Limb (tissue), 2 donors: ENCODE data around the gene GABPB2.
"Not testable (repeated sequence)": the region's sequence is repeated elsewhere in the genome, so short reads cannot be mapped to it uniquely, and the experiment has no call there.

Experiments
- DNase-seq, 2 donors: peaks; one replicate each; pipeline ENCODE4 v3.0.0-alpha.2; 2016; ENCODE audit errors: extremely low spot score in 2 of 2

GABPB2 gene

DNA sequence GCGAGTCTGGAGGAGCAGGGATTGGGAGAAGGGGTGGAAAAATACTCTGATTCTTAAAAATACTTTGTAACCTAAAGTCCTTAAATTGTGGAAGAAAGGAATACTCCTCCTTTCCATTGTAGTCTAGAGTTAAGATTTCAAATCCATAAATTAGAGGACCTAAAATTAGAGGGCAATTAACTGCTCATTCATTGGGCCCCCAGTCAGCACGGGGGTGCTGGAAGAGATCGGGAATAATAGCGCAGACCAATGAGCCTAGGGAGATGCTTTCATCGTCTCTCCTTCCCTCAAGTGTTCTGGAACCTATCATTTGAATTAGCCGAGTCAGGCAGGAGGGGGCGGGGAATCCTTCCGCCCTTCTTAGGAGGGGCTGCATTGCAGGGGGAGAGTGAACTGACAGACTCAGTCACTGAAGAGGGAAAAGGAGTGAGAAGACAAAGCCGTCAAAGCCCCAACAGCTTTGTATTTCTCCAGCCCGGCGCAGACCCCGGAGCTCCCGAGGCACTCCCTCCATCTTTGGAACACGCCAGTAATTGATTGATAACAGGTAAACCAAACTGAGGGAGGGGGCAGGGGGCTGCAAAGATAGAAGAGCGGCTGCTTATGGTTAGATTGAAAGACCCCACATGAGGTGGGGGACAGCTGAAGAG lies 10.4 kb upstream of the GABPB2 start, which contains the start of gene MLLT11:
MLLT11 (plus strand) TSS at position 391 of the 650 bp plus-strand sequence. CDS start 6,828 bp downstream, outside the sequence.
- DNase-seq, result peak; percentile 76 to 88

DNA sequence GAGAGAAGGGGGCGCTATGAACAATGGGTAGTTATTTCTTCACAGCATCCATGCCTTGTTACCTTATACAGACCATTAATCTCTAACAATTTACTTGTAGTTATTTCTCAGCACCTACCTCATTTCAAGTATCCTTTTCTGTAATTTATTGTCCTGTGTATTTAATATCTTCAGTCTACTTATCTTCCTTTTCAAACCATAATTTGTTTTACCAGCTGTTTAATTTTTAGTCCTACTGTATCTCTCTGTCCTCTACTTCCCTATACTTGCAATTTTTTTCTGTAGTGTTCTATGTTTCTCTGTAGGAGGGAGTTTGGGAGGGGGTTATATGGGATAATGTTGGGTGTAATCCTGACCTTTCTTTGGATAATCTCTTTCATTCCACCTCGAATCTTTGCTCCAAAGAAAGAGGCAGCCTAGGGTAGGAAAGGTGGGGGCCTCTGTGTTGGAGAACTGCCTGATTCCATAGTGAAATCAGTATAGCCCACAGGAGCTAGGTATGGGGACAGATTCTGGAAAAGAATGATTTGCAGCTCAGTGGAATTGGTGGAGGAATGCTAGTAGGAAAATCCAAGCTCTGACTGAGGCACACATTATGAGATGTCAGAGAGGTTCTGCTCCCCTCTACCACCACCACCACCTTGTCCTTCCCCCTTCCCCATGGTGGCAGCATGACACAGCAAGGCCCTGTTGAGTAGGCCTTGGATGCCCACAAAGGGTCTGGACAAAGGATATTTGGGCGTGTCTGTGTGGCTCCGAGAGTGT lies 9.7 kb upstream of the GABPB2 start:
- peak in 1 of 2 donors; percentile 54 for DNase-seq

DNA sequence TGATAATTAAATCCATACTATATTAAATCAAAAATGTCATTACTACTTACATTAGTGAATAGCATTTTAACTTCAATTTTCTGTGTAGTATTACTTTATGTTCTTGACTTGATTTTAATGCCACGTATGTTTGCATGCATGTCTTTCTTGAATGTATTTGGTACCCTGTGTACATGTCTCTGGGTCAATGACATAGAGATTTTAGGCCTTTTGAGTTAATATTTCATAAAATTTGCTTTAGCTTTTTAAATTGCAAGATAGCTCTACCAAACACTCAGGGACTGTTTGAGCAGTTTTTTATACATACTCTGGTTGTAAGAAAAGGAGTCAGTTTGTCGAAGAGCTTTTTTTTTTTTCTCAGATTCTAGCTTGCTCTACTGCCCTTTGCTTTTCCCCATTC lies 8.9 kb upstream of the GABPB2 start:
- DNase-seq, result no peak

DNA sequence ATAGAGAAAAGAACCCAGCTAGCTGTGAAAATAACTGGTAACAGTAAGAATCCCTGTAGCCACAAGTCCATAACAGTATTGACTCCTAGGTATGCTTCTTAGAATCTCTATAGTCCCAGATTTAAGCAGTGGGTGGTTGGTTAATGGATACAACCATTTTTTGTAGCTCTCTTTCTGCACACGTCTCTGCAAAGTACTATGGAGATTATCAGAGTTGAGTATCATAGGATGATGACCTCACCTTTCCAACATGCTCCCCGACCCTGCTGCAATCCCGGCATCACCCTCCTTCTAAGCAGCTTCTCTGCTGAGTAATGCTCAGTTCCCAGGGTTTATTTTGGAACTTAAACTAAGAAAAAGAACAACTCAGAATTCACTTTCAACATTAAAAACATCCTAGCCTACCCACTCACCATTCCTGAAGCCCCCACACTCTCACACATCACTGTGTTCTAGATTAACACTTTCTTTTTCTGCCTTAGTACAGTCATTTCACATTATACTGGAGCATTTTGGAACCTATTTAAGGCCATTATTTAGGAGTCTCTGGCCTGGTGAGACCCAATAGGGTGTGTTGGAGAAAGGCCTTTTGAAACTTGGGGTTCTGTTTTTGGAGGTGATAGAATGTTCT lies 7.7 kb upstream of the GABPB2 start:
- DNase-seq, result no peak

DNA sequence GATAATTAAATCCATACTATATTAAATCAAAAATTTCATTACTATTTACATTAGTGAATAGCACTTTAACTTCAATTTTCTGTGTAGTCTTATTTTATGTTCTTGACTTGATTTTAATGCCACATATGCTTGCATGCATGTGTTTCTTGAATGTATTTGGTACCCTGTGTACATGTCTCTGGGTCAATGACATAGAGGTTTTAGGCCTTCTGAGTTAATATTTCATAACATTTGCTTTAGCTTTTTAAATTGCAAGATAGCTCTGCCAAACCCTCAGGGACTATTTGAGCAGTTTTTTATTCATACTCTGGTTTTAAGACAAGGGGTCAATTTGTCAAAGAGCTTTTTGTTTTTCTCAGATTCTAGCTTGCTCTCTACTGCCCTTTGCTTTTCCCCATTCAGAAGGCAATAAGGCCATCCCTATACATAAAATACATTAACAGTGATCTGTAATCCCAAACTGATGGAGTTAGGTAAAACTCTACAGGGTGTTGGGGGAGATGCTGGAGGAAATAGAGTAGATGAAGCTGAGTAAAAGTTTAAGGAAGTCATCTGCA lies 5.4 kb upstream of the GABPB2 start:
- DNase-seq, result no peak

DNA sequence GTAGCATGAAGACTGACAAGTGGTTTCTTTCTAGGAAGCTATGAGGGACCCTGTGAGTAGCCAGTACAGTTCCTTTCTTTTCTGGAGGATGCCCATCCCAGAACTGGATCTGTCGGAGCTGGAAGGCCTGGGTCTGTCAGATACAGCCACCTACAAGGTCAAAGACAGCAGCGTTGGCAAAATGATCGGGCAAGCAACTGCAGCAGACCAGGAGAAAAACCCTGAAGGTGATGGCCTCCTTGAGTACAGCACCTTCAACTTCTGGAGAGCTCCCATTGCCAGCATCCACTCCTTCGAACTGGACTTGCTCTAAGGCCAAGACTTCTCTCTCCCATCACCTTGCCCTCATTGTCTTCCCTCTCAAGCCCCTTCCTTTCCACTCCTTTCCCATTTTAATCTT lies 3.4 kb upstream of the GABPB2 start:
- no peak for DNase-seq

DNA sequence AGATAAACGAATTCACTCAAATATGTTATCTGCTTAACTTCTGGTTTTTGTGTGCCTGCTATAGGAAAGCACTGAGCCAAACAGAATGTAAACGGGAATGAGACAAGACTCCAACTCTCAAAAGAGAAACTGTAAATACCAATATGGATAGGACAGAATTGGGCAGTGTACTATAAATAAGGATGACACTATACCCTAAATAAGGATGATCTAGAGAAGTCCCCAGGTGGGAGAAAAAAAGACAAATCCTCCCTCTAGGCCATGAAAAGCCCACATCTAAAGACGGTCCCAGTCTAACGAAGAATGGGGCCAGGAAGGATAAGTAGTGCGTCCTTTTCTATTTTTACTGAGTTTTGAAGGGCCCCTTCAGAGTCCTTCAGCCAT lies 1.5 kb upstream of the GABPB2 start:
- no peak for DNase-seq

DNA sequence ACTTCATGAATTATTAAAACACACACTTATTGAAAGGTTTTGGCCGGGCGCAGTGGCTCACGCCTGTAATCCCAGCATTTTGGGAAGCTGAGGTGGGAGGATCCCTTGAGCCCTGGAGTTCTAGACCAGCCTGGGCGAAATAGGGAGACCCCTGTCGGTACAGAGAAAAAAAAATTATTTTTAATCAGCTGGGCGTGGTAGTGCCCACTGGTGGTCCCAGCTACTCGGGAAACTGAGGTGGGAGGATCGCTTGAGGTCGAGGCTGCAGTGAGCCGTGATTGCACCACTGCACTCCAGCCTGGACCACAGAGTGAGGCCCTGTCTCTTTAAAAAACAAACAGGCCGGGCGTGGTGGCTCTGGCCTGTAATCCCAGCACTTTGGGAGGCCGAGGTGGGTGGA lies 1.7 kb downstream of the GABPB2 start:
- DNase-seq, result no peak

DNA sequence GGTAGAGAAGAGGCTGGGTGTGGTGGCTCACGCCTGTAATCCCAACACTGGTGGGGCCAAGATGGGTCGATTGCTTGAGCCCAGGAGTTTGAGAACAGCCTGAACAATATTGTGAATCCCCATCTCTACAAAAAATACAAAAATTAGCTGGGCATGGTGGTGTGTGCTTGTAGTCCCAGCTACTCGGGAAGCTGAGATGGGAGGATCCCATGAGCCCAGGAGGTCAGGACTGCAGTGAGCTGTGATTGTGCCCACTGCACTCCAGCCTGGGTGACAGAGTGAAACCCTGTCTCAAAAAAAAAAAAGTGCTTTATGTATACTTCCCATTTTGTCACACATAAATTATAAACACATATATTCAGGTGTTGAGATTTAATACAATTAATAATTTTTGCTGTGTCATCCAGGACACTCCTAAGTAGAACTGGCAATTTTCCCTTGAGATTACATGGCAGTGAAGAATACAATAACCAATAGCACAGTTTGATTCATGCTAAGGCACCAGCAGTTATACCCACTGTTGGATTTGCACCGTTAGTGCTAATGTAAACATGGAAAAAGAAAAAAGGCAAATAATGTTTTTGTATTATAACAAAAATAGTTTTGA lies 15.5 kb downstream of the GABPB2 start:
- DNase-seq, result no peak

DNA sequence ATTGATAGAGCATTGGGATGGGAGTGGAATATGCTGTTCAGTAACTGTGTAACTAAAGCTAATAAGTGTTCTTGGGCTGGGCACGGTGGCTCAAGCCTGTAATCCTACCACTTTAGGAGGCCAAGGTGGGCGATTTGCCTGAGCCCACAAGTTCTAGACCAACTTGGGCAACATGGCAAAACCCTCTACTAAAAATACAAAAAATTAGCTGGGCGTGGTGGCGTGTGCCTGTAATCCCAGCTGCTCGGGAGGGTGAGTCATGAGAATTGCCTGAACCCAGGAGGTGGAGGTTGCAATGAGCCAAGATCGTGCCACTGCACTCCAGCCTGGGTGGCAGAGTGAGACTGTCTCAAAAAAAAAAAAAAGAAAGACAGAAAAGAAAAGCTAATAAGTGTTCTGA lies 26.9 kb downstream of the GABPB2 start:
- not testable (repeated sequence) for DNase-seq

DNA sequence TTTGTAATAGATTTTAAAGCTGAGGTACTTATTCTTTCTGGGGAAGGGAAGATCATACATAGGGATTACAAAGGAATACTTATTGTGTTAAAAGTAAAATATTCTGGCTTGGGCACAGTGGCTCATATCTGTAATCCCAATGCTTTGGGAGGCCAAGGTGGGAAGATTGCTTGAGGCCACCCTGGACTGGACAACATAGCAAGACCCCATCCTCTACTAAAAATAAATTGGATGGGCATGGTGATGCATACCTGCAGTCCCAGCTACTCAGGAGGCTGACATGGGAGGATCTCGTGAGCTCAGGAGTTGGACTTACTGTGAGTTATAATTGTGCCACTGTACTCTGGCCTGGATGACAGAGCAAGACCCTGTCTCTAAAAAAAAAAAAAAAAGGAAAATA lies 27.6 kb downstream of the GABPB2 start:
- no peak for DNase-seq

DNA sequence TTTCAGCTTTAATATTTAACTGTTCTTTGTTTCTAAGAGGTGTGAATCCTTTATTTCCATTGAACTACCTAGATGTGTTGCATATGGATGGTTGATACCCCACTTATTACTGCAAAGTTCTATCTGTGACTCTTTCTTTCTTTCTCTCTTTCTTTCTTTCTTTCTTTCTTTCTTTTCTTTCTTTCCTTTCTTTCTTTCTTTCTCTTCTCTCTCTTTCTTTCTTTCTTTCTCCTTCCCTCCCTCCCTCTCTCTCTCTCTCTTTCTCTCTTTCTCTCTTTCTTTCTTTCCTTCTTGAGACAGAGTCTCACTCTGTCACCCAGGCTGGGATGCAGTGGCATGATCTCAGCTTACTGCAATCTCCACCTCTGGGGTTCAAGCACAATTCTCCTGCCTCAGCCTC lies 34.1 kb downstream of the GABPB2 start:
- DNase-seq, result no peak

DNA sequence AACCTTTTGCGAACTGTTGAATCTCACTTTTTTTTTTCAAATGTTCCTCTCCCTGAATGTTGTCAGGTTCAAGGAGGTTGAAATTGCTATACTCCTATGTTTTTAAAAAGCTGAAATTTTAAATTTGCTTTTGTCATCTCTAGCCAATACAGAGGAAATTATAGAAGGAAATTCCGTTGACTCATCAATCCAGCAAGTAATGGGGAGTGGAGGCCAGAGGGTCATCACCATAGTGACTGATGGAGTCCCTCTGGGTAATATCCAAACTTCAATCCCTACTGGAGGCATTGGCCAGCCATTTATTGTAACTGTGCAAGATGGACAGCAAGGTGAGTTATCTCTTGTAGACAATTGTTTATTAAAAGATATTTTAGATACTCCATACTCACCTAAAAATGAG lies 36.3 kb downstream of the GABPB2 start:
- DNase-seq, result no peak

DNA sequence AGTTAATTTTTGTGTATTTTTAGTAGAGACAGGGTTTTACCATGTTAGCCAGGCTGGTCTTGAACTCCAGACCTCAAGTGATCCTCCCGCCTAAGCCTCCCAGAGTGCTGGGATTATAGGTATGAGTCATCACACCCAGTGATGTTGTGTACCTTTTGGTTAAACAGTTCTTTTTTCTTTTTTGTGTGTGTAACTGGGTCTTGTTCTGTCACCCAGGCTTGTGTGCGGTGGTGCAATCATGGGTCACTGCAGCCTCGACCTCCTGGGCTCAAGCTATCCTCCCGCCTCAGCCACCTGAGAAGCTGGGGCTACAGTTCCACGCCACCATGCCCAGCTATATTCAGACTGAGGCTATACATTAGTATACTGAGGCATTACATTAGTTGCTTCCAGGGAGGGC lies 37.8 kb downstream of the GABPB2 start:
- no peak for DNase-seq

DNA sequence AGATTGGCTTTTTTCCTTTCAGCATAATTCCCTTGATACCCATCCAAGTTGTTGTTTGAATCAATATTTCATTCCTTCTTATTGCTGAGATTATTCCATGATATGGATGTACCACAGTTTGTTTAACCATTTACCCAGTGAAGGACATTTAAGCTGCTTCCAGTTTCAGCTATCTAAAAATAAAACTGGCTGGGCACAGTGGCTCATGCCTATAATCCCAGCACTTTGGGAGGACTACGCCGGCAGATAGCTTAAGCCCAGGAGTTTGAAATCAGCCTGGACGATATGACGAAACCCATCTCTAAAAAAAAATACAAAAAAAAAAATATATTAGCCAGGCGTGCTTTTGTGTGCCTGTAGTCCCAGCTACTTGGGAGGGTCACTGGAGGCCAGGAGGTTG lies 43.3 kb downstream of the GABPB2 start:
- no peak for DNase-seq

DNA sequence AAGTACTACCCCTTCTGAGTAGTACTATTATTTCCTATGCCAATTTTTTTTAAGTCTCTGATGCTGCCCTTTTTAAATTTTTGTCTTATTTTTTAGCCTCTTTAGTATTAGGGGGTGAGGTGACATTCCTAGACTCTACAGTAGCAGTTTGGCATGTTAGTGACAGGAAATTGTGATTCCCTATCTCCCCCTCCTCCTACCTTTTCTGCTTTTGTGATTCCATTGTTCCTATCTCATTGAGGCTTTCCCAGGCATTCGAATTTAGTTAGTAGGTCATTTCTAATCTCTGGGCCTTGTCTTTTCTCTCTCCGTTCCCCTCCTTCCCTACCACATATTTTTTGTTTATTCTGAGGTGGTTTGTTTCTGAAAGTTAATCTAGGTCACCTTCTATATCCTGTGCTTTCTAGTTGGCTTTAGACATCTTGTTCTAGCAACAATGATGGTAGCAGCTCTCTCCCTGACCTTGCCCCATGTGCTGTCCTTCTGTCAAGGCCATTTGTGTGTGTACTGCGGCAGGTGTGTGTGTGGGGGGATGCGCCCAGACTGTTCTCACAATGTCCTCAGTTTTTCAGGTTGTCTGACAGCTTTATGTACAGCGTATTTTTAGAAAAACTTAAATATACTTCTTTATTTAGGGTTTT lies 54.3 kb downstream of the GABPB2 start:
- DNase-seq, result no peak

DNA sequence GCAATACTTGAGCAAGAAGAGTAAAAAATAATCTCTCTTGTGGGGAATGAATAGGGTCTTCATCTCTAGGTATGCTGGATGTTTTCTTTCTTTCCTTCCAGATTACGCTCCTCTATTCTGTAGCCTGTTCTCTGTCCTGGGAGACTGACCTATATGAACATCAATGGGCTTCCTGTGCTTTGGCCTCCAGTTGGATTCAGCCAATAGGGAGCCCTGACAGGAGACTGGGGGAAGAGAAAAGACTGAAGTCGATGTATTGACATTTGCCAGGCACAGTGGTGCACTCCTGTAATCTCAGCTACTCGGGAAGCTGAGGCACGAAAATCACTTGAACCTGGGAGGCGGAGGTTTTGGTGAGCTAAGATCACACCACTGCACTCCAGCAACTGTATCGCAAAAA lies 58.2 kb downstream of the GABPB2 start:
- no peak for DNase-seq

DNA sequence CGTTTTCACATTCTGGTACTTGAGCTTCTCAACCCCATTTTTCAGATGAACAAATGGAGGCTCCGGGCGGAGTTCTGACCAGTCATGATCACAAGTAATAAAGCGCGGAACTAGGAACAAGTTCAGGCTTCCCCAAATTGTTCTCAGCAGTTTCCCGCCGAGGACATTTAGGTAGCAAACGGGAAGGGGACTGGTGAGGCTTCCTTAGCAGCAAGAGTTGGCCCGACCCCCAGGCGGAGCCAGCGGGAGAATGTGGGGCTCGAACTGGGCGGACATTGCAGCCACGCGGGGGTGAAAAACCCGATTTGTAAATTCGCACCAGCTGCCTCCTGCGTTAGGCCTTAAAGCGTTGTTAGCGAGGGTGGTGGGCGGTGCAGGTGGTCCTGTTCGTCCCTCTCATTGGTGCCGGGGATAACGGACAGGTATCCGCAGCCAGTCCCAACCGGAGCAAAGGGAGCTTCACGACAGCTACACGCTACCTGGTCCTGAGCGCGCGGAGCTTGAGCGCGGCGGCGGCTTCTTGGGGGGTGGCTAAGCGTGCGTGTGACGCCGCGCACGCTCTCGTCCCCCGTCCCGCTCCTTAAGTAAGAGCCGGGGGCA lies 60.5 kb downstream of the GABPB2 start:
- DNase-seq, result peak; percentile 85 to 92

DNA sequence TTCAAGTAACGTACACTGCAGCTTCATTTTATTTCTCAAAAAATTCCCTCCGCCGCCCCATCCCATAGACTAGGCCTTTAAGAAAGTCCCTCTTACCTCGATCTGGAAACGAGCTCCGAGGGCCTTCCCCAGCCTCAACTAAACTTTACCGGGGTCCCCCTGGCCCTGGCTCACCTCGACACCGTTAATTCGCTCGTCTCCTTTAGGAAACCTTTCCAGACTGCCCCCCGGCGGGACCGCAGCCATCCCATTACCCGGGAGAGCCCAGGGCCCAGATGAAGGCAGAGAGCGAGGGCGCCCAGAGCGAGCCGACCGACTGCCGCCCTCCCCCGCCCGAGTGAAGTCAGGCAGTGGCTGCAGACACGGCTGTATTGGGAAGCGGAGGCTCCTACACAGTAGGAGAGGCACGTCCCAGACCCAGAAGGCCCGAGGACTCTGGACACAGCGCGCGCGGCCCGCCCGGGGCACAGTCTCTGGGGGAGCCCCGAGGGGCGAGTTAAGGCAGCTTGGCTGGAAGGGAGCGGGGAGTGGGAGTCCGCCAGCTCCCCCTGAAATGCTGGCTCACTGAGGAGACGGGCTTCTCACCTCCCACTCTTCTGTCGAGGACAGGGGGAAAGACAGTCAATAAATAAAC lies 61.3 kb downstream of the GABPB2 start:
- DNase-seq, result peak in 1 of 2 donors; percentile 66

DNA sequence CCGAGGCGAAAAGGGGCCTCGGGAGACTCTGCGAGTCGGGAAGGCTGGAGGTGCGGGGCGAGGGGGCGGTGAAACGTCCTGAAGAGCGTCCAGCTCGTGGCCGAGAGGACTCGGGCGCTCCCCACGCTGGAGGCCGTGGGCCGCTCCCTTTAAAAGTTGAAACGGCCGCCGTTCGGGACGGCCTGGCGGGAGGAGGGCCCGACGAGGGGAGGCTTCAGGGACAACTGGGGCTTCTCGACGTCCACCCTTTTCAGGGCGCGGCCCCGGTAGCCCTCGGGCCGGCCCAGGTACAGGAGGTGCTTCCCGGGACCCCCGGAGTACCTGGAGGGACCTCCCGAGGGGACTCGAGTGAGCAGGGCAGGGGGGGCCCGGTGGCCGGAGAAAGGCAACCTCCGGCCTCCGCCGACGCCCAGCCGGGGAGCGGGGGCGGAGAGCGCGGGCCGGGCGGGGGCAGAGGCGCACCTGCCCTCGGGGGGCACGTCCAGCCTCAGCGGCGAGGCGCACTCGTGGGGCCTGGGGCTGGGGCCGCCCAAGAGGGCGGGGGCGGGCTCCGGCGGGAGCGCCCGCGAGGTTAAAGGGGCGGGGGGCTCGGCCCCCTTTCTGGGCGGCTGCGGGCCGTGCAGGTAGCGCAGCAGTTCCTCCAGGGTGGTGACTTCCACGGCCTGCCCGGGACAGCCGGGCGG lies 61.9 kb downstream of the GABPB2 start:
- DNase-seq, result peak in 1 of 2 donors; percentile 42
